ENCODE results near the gene PEAR1. TPM values are rescaled to one million over a fixed set of nuclear protein-coding genes. Genes with fewer than 3 reads are reported as not detected.
A peak's percentile ranks its signal among the peaks of the same experiment; 100 is the strongest.

The PEAR1 gene
- total and polyA plus RNA-seq, 2 of the 4 experiments (the other 2 are of a cell fraction): 2.0 to 44.4 TPM

DNA sequence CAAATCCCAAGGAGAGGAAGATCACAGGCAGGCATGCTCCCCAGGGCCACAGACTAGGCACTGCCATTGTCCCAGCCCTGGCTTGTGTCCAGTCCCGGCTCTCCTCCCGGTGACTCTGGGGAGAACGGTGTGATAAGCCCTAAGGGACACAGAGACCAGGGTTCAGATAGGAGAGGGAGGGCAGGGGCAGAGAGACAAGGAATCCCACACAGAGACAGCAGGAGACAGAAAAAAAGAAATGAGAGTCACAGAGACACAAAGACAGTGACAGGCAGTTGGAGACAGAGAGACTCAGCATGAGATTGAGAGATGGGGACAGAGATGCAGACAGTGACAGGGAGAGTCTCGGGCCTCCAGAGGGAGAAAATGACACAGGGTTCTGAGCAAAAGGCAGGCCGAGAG, 35.0 kb upstream of the PEAR1 start:
- no peak overlapping the region for H3K4me2 ChIP-seq (ENCODE audit: low read depth, low read length)
- dilution Hi-C loops (cut with HindIII; ENCODE audit: low sequenced_read_pairs, unreplicated experiment): no loop called here
- H3K56ac ChIP-seq (ENCODE audit: extremely low read depth, insufficient read depth, low read length): no peak overlapping the region
- H4K5ac ChIP-seq (ENCODE audit: low read depth, low read length): no peak overlapping the region
- H2AK5ac ChIP-seq (ENCODE audit: low read depth, low read length): no peak overlapping the region
- in situ Hi-C loops (cut with MboI; ENCODE audit: low sequenced_read_pairs): no loop called here
- no peak overlapping the region for H2AK9ac ChIP-seq (replicated peaks; ENCODE audit: low read depth, low read length, poor library complexity)
- H3K18ac ChIP-seq (ENCODE audit: low read depth, low read length): no peak overlapping the region
- no peak overlapping the region for H4K91ac ChIP-seq (ENCODE audit: insufficient read depth, low read depth, low read length)
- no peak overlapping the region for H3K9ac ChIP-seq (ENCODE audit: low read depth, low read length)
- BruUV-seq (replicated peaks): no TSS peak
- H3K9me1 ChIP-seq (ENCODE audit: insufficient read depth, low read length): no peaks in the 10 kb centered on the region
- no peak overlapping the region for H4K8ac ChIP-seq (ENCODE audit: low read depth in 2 of 2, low read length in 2 of 2)
- intact Hi-C loops (cut with micrococcal nuclease): no loop called here
- H3K23ac ChIP-seq (ENCODE audit: low read depth, low read length): no peak overlapping the region; the same call in 1 of the 2 replicates
- H3K27ac ChIP-seq (ENCODE audit: insufficient read depth, low read length): no peak overlapping the region
- H3K4me1 ChIP-seq (ENCODE audit: control insufficient read depth, insufficient read depth, low read length): peaks cover 4% of the 10 kb centered on the region; the same call in 1 of the 2 replicates
- 38% methylated on average over 3 of the region's 5 CpGs; no CpG with 5 or more reads in 1 of the 2 experiments for WGBS, 2 experiments (ENCODE audit: extremely low coverage in 2 of 2, insufficient read length in 1 of 2)
- peak overlapping the region; percentile 10 for H2AFZ ChIP-seq (replicated peaks; ENCODE audit: low read length, poor library complexity)
- no peak for DNase-seq
- TF ChIP-seq NFE2L2 (IDR thresholded peaks at IDR 0.05; ENCODE audit: low read depth, low read length): no peak
- TF ChIP-seq, protein P1, sequence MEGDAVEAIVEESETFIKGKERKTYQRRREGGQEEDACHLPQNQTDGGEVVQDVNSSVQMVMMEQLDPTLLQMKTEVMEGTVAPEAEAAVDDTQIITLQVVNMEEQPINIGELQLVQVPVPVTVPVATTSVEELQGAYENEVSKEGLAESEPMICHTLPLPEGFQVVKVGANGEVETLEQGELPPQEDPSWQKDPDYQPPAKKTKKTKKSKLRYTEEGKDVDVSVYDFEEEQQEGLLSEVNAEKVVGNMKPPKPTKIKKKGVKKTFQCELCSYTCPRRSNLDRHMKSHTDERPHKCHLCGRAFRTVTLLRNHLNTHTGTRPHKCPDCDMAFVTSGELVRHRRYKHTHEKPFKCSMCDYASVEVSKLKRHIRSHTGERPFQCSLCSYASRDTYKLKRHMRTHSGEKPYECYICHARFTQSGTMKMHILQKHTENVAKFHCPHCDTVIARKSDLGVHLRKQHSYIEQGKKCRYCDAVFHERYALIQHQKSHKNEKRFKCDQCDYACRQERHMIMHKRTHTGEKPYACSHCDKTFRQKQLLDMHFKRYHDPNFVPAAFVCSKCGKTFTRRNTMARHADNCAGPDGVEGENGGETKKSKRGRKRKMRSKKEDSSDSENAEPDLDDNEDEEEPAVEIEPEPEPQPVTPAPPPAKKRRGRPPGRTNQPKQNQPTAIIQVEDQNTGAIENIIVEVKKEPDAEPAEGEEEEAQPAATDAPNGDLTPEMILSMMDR (conservative IDR thresholded peaks at IDR 0.05; ENCODE audit: low read depth, low read length): no peak
- no peak for TF ChIP-seq CHD1 (IDR thresholded peaks at IDR 0.05; ENCODE audit: low read depth, low read length)
- no peak for TF ChIP-seq RFX5 (IDR thresholded peaks at IDR 0.05; ENCODE audit: low read depth, low read length)
- TF ChIP-seq, protein P2, sequence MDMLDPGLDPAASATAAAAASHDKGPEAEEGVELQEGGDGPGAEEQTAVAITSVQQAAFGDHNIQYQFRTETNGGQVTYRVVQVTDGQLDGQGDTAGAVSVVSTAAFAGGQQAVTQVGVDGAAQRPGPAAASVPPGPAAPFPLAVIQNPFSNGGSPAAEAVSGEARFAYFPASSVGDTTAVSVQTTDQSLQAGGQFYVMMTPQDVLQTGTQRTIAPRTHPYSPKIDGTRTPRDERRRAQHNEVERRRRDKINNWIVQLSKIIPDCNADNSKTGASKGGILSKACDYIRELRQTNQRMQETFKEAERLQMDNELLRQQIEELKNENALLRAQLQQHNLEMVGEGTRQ (IDR thresholded peaks at IDR 0.05; ENCODE audit: low read depth, low read length): no peak
- TF ChIP-seq MAFK (IDR thresholded peaks at IDR 0.05; ENCODE audit: low read depth, low read length): no peak
- TF ChIP-seq POLR2A (IDR thresholded peaks at IDR 0.05; ENCODE audit: low read depth, low read length): no peak
- no peak for TF ChIP-seq BHLHE40 (IDR thresholded peaks at IDR 0.05; ENCODE audit: low read depth, low read length)
- TF ChIP-seq CEBPB (IDR thresholded peaks at IDR 0.05; ENCODE audit: low read depth, low read length): no peak
- TF ChIP-seq SMC3 (IDR thresholded peaks at IDR 0.05; ENCODE audit: low read depth, low read length): no peak
- TF ChIP-seq RCOR1 (IDR thresholded peaks at IDR 0.05; ENCODE audit: insufficient replicate concordance, low read length): no peak
- TF ChIP-seq MXI1 (IDR thresholded peaks at IDR 0.05; ENCODE audit: borderline replicate concordance, low read depth, low read length): no peak
- TF ChIP-seq FOS (IDR thresholded peaks at IDR 0.05; ENCODE audit: low read depth, low read length): no peak
- TF ChIP-seq RAD21 (IDR thresholded peaks at IDR 0.05; ENCODE audit: low read length): no peak
- TF ChIP-seq MAZ (IDR thresholded peaks at IDR 0.05; ENCODE audit: borderline replicate concordance, low read depth, low read length): no peak
- TF ChIP-seq, protein P3, sequence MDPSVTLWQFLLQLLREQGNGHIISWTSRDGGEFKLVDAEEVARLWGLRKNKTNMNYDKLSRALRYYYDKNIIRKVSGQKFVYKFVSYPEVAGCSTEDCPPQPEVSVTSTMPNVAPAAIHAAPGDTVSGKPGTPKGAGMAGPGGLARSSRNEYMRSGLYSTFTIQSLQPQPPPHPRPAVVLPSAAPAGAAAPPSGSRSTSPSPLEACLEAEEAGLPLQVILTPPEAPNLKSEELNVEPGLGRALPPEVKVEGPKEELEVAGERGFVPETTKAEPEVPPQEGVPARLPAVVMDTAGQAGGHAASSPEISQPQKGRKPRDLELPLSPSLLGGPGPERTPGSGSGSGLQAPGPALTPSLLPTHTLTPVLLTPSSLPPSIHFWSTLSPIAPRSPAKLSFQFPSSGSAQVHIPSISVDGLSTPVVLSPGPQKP (IDR thresholded peaks at IDR 0.05; ENCODE audit: borderline replicate concordance, low read depth, low read length): no peak
- H2BK15ac ChIP-seq (ENCODE audit: low read depth, low read length): no peak overlapping the region
- ChIA-PET CTCF (interaction anchor here (1.0 to 1.5 kb wide), 5 partner anchors 20 to 169 kb away, joined by 3 to 4 read pairs (median 3); no protein-coding TSS in a partner anchor), POLR2A (ENCODE audit: unreplicated experiment) (no interaction called here)
- no peaks in the 10 kb centered on the region for H3K79me1 ChIP-seq (ENCODE audit: low read depth in 1 of 2, low read length in 2 of 2)
- no peak overlapping the region for H2BK5ac ChIP-seq (ENCODE audit: low read depth, low read length, poor library complexity, severe bottlenecking)
- no peaks in the 10 kb centered on the region for H3K36me3 ChIP-seq (ENCODE audit: control insufficient read depth, insufficient read depth, low read length)
- no peak overlapping the region for H3K4me3 ChIP-seq (ENCODE audit: insufficient read depth, low read depth, low read length)
- no peak overlapping the region for H3K4ac ChIP-seq (ENCODE audit: low read depth, low read length)
- H3K27me3 ChIP-seq (ENCODE audit: control insufficient read depth, insufficient read depth, low read length): peaks cover 85% of the 10 kb centered on the region
- H4K20me1 ChIP-seq (ENCODE audit: insufficient read depth, low read length): 0 out of 2 replicates have a peak, but pooled peaks cover 5% of the 10 kb centered on the region
- H3K14ac ChIP-seq (replicated peaks; ENCODE audit: low read depth, low read length): no peak overlapping the region
- no peak for ATAC-seq (ENCODE audit: low read depth)
- H2BK120ac ChIP-seq (ENCODE audit: low read depth, low read length): no peak overlapping the region
- no peak overlapping the region for H2BK20ac ChIP-seq (ENCODE audit: low read depth, low read length)
- H3K9me3 ChIP-seq (ENCODE audit: control insufficient read depth, insufficient read depth, low read length): no peaks in the 10 kb centered on the region; the same call in 1 of the 2 replicates

Measured in IMR-90 (cell line).